C4-2B (cell line): Measurements from ENCODE around the gene ZNF138.

Experiments used
- CTCF ChIP-seq: fragments of 450-650 bp; conservative IDR thresholded peaks from 2 replicates; pipeline ENCODE4 v1.5.1; 2017; ENCODE audit warnings: mild to moderate bottlenecking
- ZFX ChIP-seq: fragments of 450-650 bp; IDR thresholded peaks from 2 replicates; pipeline ENCODE4 v1.6.1; 2017

GRCh38 chr7:64744680-64745079 is 49.5 kb upstream of the ZNF138 start:
- TF ChIP-seq CTCF, result no peak
- no peak for TF ChIP-seq ZFX
